Thyroid gland (tissue), 4 donors: ENCODE measurements around the gene LHPP.

Source experiments
- POLR2A ChIP-seq, 2 donors: fragments of 450-650 bp; IDR thresholded peaks; one replicate each; pipeline ENCODE4 v1.6.1; 2017; ENCODE audit warnings: antibody characterized with exemption in 2 of 2, mild to moderate bottlenecking in 2 of 2, moderate library complexity in 1 of 2
- TF ChIP-seq, protein P1 (sequence below), 6 experiments: fragments of 200-600 bp in 3 of 6; fragments of 450-650 bp in 3 of 6; sonication (generic) in 3 of 6; IDR thresholded peaks; one replicate each; pipeline ENCODE4 v1.5.1; 2016 to 2019; ENCODE audit warnings: antibody characterized with exemption in 6 of 6, mild to moderate bottlenecking in 2 of 6, inconsistent platforms in 1 of 6, moderate library complexity in 1 of 6

DNA sequence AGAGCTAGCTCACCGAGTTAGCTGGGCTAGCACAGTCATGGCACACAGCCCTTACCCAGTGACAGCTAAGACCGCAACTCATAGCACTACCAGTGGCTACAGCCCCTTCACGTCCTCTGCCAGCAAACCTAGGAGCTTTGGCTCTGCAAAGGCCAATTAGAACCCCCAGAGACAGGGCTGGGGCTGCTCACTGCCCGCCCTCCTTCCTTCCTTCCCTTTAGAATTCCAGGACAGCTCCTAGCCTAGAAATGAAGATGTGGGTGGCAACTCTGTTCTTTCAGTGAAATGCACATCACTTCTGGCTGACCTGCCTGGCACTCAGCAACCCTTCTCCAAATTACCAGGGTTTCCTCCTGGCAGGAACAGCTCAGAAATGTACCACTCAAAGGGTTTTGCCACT, 182.6 kb downstream of the LHPP start:
- TF ChIP-seq, protein P1, sequence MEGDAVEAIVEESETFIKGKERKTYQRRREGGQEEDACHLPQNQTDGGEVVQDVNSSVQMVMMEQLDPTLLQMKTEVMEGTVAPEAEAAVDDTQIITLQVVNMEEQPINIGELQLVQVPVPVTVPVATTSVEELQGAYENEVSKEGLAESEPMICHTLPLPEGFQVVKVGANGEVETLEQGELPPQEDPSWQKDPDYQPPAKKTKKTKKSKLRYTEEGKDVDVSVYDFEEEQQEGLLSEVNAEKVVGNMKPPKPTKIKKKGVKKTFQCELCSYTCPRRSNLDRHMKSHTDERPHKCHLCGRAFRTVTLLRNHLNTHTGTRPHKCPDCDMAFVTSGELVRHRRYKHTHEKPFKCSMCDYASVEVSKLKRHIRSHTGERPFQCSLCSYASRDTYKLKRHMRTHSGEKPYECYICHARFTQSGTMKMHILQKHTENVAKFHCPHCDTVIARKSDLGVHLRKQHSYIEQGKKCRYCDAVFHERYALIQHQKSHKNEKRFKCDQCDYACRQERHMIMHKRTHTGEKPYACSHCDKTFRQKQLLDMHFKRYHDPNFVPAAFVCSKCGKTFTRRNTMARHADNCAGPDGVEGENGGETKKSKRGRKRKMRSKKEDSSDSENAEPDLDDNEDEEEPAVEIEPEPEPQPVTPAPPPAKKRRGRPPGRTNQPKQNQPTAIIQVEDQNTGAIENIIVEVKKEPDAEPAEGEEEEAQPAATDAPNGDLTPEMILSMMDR (IDR thresholded peaks at IDR 0.05) = no peak
- no peak for TF ChIP-seq POLR2A (IDR thresholded peaks at IDR 0.05)
